Loucy (cell line): ENCODE measurements around the gene FKBP3.

Experiments
- H2AFZ ChIP-seq: fragments of 200-600 bp; sonication (generic); 2 replicates; pipeline ENCODE4 v1.6.0; 2016; ENCODE audit warnings: antibody characterized with exemption, mild to moderate bottlenecking, low read length, moderate library complexity
- H3F3A ChIP-seq: fragments of 200-600 bp; 2 replicates; pipeline ENCODE4 v1.6.0; 2016; ENCODE audit warnings: antibody characterized with exemption, low read depth, mild to moderate bottlenecking
- H3K27me3 ChIP-seq: fragments of 200-600 bp; sonication (generic); 2 replicates; pipeline ENCODE4 v1.6.1; 2014; ENCODE audit warnings: low read length, mild to moderate bottlenecking; ENCODE audit not compliant: insufficient read depth, poor library complexity, severe bottlenecking
- H3K36me3 ChIP-seq: fragments of 200-600 bp; sonication (generic); 2 replicates; pipeline ENCODE4 v1.6.1; 2016; ENCODE audit warnings: low read length; ENCODE audit not compliant: insufficient read depth
- H3K4me1 ChIP-seq: fragments of 200-600 bp; sonication (generic); 2 replicates; pipeline ENCODE4 v1.5.1; 2014; ENCODE audit warnings: low read length, mild to moderate bottlenecking; ENCODE audit not compliant: insufficient read depth, poor library complexity, severe bottlenecking
- H3K4me2 ChIP-seq: fragments of 200-600 bp; sonication (generic); 2 replicates; pipeline ENCODE4 v1.6.0; 2014; ENCODE audit warnings: antibody characterized with exemption, low read length, low read depth, mild to moderate bottlenecking; ENCODE audit not compliant: poor library complexity, severe bottlenecking
- H3K4me3 ChIP-seq: fragments of 200-600 bp; sonication (generic); 2 replicates; pipeline ENCODE4 v1.5.1; 2014; ENCODE audit warnings: low read length, mild to moderate bottlenecking, mixed read lengths; ENCODE audit not compliant: poor library complexity, severe bottlenecking
- H3K79me2 ChIP-seq: fragments of 200-600 bp; sonication (generic); 2 replicates; pipeline ENCODE4 v1.6.1; 2014; ENCODE audit warnings: low read length; ENCODE audit not compliant: insufficient read depth
- H3K9ac ChIP-seq: fragments of 200-600 bp; sonication (generic); 2 replicates; pipeline ENCODE4 v1.6.0; 2014; ENCODE audit warnings: mild to moderate bottlenecking, low read depth, low read length, moderate library complexity; ENCODE audit not compliant: poor library complexity, severe bottlenecking
- H3K9me2 ChIP-seq: fragments of 200-600 bp; sonication (generic); replicated peaks from 2 replicates; pipeline ENCODE4 v1.6.1; 2016; ENCODE audit warnings: low read depth, low read length, mixed read lengths
- H3K9me3 ChIP-seq: fragments of 200-600 bp; sonication (generic); 2 replicates; pipeline ENCODE4 v1.6.1; 2014; ENCODE audit warnings: mild to moderate bottlenecking, antibody characterized with exemption, low read length, low read depth; ENCODE audit not compliant: insufficient read depth
- H4K20me1 ChIP-seq: fragments of 200-600 bp; sonication (generic); 2 replicates; pipeline ENCODE4 v1.6.0; 2014; ENCODE audit warnings: antibody characterized with exemption, low read length, mild to moderate bottlenecking; ENCODE audit not compliant: insufficient read depth, poor library complexity, severe bottlenecking
- CTCF ChIP-seq: fragments of 200-600 bp; sonication (generic); conservative IDR thresholded peaks from 2 replicates; pipeline ENCODE4 v1.5.1; 2014; ENCODE audit warnings: mild to moderate bottlenecking, antibody characterized with exemption, low read length
- EZH2phosphoT487 ChIP-seq: fragments of 200-600 bp; IDR thresholded peaks from 2 replicates; pipeline ENCODE4 v1.6.1; 2018; ENCODE audit warnings: antibody characterized with exemption, mild to moderate bottlenecking, moderate library complexity, borderline replicate concordance

FKBP3 gene

GRCh38 chr14:45065956-45066355 is 68.3 kb downstream of the FKBP3 start:
- no peak for TF ChIP-seq EZH2phosphoT487
- TF ChIP-seq CTCF = no peak
- no peaks in the 10 kb centered on the region for H3K9me3 ChIP-seq
- H3K79me2 ChIP-seq = no peaks in the 10 kb centered on the region
- no peaks in the 10 kb centered on the region for H4K20me1 ChIP-seq
- no peaks in the 10 kb centered on the region for H3K36me3 ChIP-seq
- H2AFZ ChIP-seq = no peak overlapping the region
- H3K27me3 ChIP-seq = no peaks in the 10 kb centered on the region
- H3F3A ChIP-seq = no peaks in the 10 kb centered on the region
- no peaks in the 10 kb centered on the region for H3K9me2 ChIP-seq
- H3K9ac ChIP-seq = no peak overlapping the region
- no peak overlapping the region for H3K4me2 ChIP-seq
- no peaks in the 10 kb centered on the region for H3K4me1 ChIP-seq
- no peak overlapping the region for H3K4me3 ChIP-seq
